IMR-90 (cell line): ENCODE data around the gene MAN1C1. TPM values are rescaled to one million over a fixed set of nuclear protein-coding genes. Genes with fewer than 3 reads are reported as not detected.

Experiments
- ATAC-seq: fragments of 200-7000 bp; cut with Tn5 transposase; 2 replicates; pipeline ENCODE4 v1.9.1; 2020; ENCODE audit warnings: low read depth, mild to moderate bottlenecking, moderate library complexity
- BruUV-seq: library from RNA; stranded (reverse); fragments of 400-500 nt; replicated peaks from 2 replicates; lab custom pipeline; 2021; lab: Mats Ljungman, UMichigan
- CTCF ChIA-PET: fragments of 300-600 bp; formaldehyde crosslinking; extraction: SDS; loops from one replicate; lab custom pipeline; 2021; ENCODE audit warnings: antibody characterized with exemption; lab: Yijun Ruan, JAX
- POLR2A ChIA-PET: fragments of 300-600 bp; sonication (Branson Sonifier 250); formaldehyde crosslinking; loops from one replicate; lab custom pipeline; 2022; ENCODE audit warnings: antibody characterized with exemption; ENCODE audit not compliant: unreplicated experiment; lab: Charles Lee
- DNase-seq: peaks from one replicate; pipeline ENCODE4 v3.0.0; 2013
- H2AFZ ChIP-seq: replicated peaks from 2 replicates; pipeline ENCODE3; 2013; ENCODE audit warnings: low read length, mild to moderate bottlenecking; ENCODE audit not compliant: poor library complexity
- H2AK5ac ChIP-seq: 2 replicates; pipeline ENCODE4 v1.6.1; 2013; ENCODE audit warnings: low read depth, low read length, inconsistent platforms
- H2AK9ac ChIP-seq: replicated peaks from 2 replicates; pipeline ENCODE3; 2013; ENCODE audit warnings: mild to moderate bottlenecking, low read depth, low read length, moderate library complexity; ENCODE audit not compliant: poor library complexity
- H2BK120ac ChIP-seq: 2 replicates; pipeline ENCODE4 v1.6.1; 2013; ENCODE audit warnings: low read depth, low read length, inconsistent platforms
- H2BK15ac ChIP-seq: 3 replicates; pipeline ENCODE4 v1.6.1; 2013; ENCODE audit warnings: low read depth, low read length, inconsistent platforms
- H2BK20ac ChIP-seq: 2 replicates; pipeline ENCODE4 v1.6.1; 2013; ENCODE audit warnings: low read depth, mild to moderate bottlenecking, inconsistent platforms, low read length, moderate library complexity
- H2BK5ac ChIP-seq: 2 replicates; pipeline ENCODE4 v1.6.1; 2013; ENCODE audit warnings: mild to moderate bottlenecking, low read depth, low read length, inconsistent platforms; ENCODE audit not compliant: poor library complexity, severe bottlenecking
- H3K14ac ChIP-seq: replicated peaks from 2 replicates; pipeline ENCODE4 v1.6.1; 2013; ENCODE audit warnings: low read depth, low read length, inconsistent platforms
- H3K18ac ChIP-seq: 2 replicates; pipeline ENCODE4 v1.6.1; 2013; ENCODE audit warnings: low read depth, low read length, control low read depth
- H3K23ac ChIP-seq: 2 replicates; pipeline ENCODE4 v1.6.1; 2013; ENCODE audit warnings: low read depth, low read length, inconsistent platforms
- H3K27ac ChIP-seq: 2 replicates; pipeline ENCODE4 v1.5.1; 2013; ENCODE audit warnings: mild to moderate bottlenecking, control low read depth, low read length; ENCODE audit not compliant: insufficient read depth
- H3K27me3 ChIP-seq: 2 replicates; pipeline ENCODE4 v1.6.1; 2013; ENCODE audit warnings: low read length; ENCODE audit not compliant: control insufficient read depth, insufficient read depth
- H3K36me3 ChIP-seq: 2 replicates; pipeline ENCODE4 v1.6.1; 2013; ENCODE audit warnings: low read length, mixed read lengths; ENCODE audit not compliant: control insufficient read depth, insufficient read depth
- H3K4ac ChIP-seq: 2 replicates; pipeline ENCODE4 v1.6.1; 2013; ENCODE audit warnings: low read depth, low read length, inconsistent platforms
- H3K4me1 ChIP-seq: 2 replicates; pipeline ENCODE4 v1.6.1; 2013; ENCODE audit warnings: low read length, mixed read lengths; ENCODE audit not compliant: control insufficient read depth, insufficient read depth
- H3K4me2 ChIP-seq: 2 replicates; pipeline ENCODE4 v1.6.1; 2013; ENCODE audit warnings: low read depth, mild to moderate bottlenecking, control low read depth, low read length, moderate library complexity
- H3K4me3 ChIP-seq: 2 replicates; pipeline ENCODE4 v1.5.1; 2013; ENCODE audit warnings: low read depth, mild to moderate bottlenecking, control low read depth, low read length, moderate library complexity; ENCODE audit not compliant: insufficient read depth
- H3K56ac ChIP-seq: 2 replicates; pipeline ENCODE4 v1.6.1; 2013; ENCODE audit warnings: low read length, inconsistent platforms; ENCODE audit not compliant: insufficient read depth; ENCODE audit errors: extremely low read depth
- H3K79me1 ChIP-seq, 2 experiments: 2 replicates each; pipeline ENCODE4 v1.6.1; 2013; ENCODE audit warnings: low read length in 2 of 2, inconsistent platforms in 1 of 2, low read depth in 1 of 2
- H3K9ac ChIP-seq: 2 replicates; pipeline ENCODE4 v1.6.1; 2013; ENCODE audit warnings: low read depth, low read length, control low read depth
- H3K9me1 ChIP-seq: 2 replicates; pipeline ENCODE4 v1.6.1; 2013; ENCODE audit warnings: low read length, inconsistent platforms; ENCODE audit not compliant: insufficient read depth
- H3K9me3 ChIP-seq: 2 replicates; pipeline ENCODE4 v1.6.1; 2013; ENCODE audit warnings: low read length; ENCODE audit not compliant: control insufficient read depth, insufficient read depth
- H4K20me1 ChIP-seq: 2 replicates; pipeline ENCODE4 v1.6.1; 2013; ENCODE audit warnings: low read length, inconsistent platforms; ENCODE audit not compliant: insufficient read depth
- H4K5ac ChIP-seq: 2 replicates; pipeline ENCODE4 v1.6.1; 2013; ENCODE audit warnings: mild to moderate bottlenecking, low read depth, low read length, control low read depth
- H4K8ac ChIP-seq, 2 experiments: 2 replicates each; pipeline ENCODE4 v1.6.1; 2013; ENCODE audit warnings: low read depth in 2 of 2, low read length in 2 of 2, control low read depth in 1 of 2, inconsistent platforms in 1 of 2
- H4K91ac ChIP-seq: 2 replicates; pipeline ENCODE4 v1.6.1; 2013; ENCODE audit warnings: low read depth, low read length, inconsistent platforms; ENCODE audit not compliant: insufficient read depth
- BHLHE40 ChIP-seq: fragments of 150-350 bp; IDR thresholded peaks from 2 replicates; pipeline ENCODE4 v1.6.1; 2016; ENCODE audit warnings: mild to moderate bottlenecking, low read depth, low read length
- CEBPB ChIP-seq: IDR thresholded peaks from 2 replicates; pipeline ENCODE4 v1.6.1; 2012; ENCODE audit warnings: low read depth, low read length, improper control_type of control experiment
- CHD1 ChIP-seq: IDR thresholded peaks from 2 replicates; pipeline ENCODE4 v1.6.1; 2012; ENCODE audit warnings: low read depth, low read length, improper control_type of control experiment
- CTCF ChIP-seq: conservative IDR thresholded peaks from 2 replicates; pipeline ENCODE4 v1.5.1; 2012; ENCODE audit warnings: mild to moderate bottlenecking, low read depth, low read length, improper control_type of control experiment
- FOS ChIP-seq: fragments of 150-350 bp; IDR thresholded peaks from 2 replicates; pipeline ENCODE4 v1.6.1; 2016; ENCODE audit warnings: low read depth, low read length
- MAFK ChIP-seq: IDR thresholded peaks from 2 replicates; pipeline ENCODE4 v1.6.1; 2012; ENCODE audit warnings: low read depth, low read length, improper control_type of control experiment
- MAZ ChIP-seq: IDR thresholded peaks from 2 replicates; pipeline ENCODE4 v1.6.1; 2012; ENCODE audit warnings: low read depth, mild to moderate bottlenecking, low read length, improper control_type of control experiment, moderate library complexity, borderline replicate concordance
- MXI1 ChIP-seq: IDR thresholded peaks from 2 replicates; pipeline ENCODE4 v1.6.1; 2012; ENCODE audit warnings: low read depth, mild to moderate bottlenecking, low read length, moderate library complexity, borderline replicate concordance
- NFE2L2 ChIP-seq: fragments of 150-350 bp; IDR thresholded peaks from 2 replicates; pipeline ENCODE4 v1.6.1; 2016; ENCODE audit warnings: low read depth, mild to moderate bottlenecking, low read length
- POLR2A ChIP-seq: IDR thresholded peaks from 2 replicates; pipeline ENCODE4 v1.6.1; 2012; ENCODE audit warnings: mild to moderate bottlenecking, low read depth, low read length
- RAD21 ChIP-seq: IDR thresholded peaks from 2 replicates; pipeline ENCODE4 v1.6.1; 2012; ENCODE audit warnings: low read length, improper control_type of control experiment
- RCOR1 ChIP-seq: IDR thresholded peaks from 2 replicates; pipeline ENCODE4 v1.6.1; 2012; ENCODE audit warnings: mild to moderate bottlenecking, low read length, improper control_type of control experiment; ENCODE audit not compliant: insufficient replicate concordance
- RFX5 ChIP-seq: IDR thresholded peaks from 2 replicates; pipeline ENCODE4 v1.8.0; 2012; ENCODE audit warnings: low read depth, mild to moderate bottlenecking, low read length, moderate library complexity
- SMC3 ChIP-seq: fragments of 150-350 bp; IDR thresholded peaks from 2 replicates; pipeline ENCODE4 v1.6.1; 2016; ENCODE audit warnings: low read depth, mild to moderate bottlenecking, antibody characterized with exemption, low read length, moderate library complexity
- WGBS, 2 experiments: methylation state at CpG; one replicate each; pipeline versions ENCODE4 v1.1.5 to v1.1.7; 2013; ENCODE audit warnings: missing lambda C conversion rate in 2 of 2; ENCODE audit not compliant: insufficient read length in 1 of 2; ENCODE audit errors: extremely low coverage in 2 of 2; 5-methylcytosine and 5-hydroxymethylcytosine counted together
- dilution Hi-C: fragments of 300-500 bp; cut with HindIII; formaldehyde crosslinking; loops from one replicate; pipeline ENCODE4 v1.14.3; 2018; ENCODE audit warnings: low sequenced_read_pairs; ENCODE audit not compliant: unreplicated experiment
- in situ Hi-C: fragments of 300-500 bp; cut with MboI; formaldehyde crosslinking; loops from 3 replicates; pipeline ENCODE4 v1.14.3; 2019; ENCODE audit warnings: low sequenced_read_pairs, inconsistent platforms, mixed read lengths
- intact Hi-C: fragments of 100-400 bp; cut with micrococcal nuclease; formaldehyde crosslinking; loops from 2 replicates; pipeline ENCODE4 v1.10.0; 2022
- polyA plus RNA-seq, 3 experiments: library from polyadenylated mRNA; depleted of rRNA; stranded (reverse); fragments of >200 nt; gene quantifications; 2 replicates each; pipeline ENCODE4 v1.2.3, GENCODE V29; 2012; ENCODE audit warnings: low replicate concordance in 1 of 3
- total RNA-seq: library from RNA; depleted of rRNA; stranded (reverse); fragments of >200 nt; gene quantifications from 2 replicates; pipeline ENCODE4 v1.2.3, GENCODE V29; 2012
- TF ChIP-seq, protein P1 (sequence below): fragments of 150-350 bp; IDR thresholded peaks from 2 replicates; pipeline ENCODE4 v1.6.1; 2016; ENCODE audit warnings: low read depth, mild to moderate bottlenecking, low read length, moderate library complexity, borderline replicate concordance
- TF ChIP-seq, protein P2 (sequence below): fragments of 150-350 bp; IDR thresholded peaks from 2 replicates; pipeline ENCODE4 v1.6.1; 2017; ENCODE audit warnings: mild to moderate bottlenecking, antibody characterized with exemption, low read length, low read depth

Gene MAN1C1
- total and polyA plus RNA-seq, 2 of the 4 experiments (the other 2 are of a cell fraction) = 3.2 to 11.3 TPM

- ChIA-PET POLR2A (no interaction called here), CTCF (interaction anchor here (1.0 kb wide), 1 partner anchor 10 kb away, joined by 3 read pairs; no protein-coding TSS in a partner anchor)
- Histone ChIP-seq H3K36me3 (peaks cover 14% of the 10 kb centered on the region; the same call in 1 of the 2 replicates), H4K20me1 (no peaks in the 10 kb centered on the region; the same call in 1 of the 2 replicates), H3K56ac (no peak overlapping the region), H3K4ac (no peak overlapping the region), H2BK20ac (no peak overlapping the region), H2BK120ac (no peak overlapping the region), H3K14ac (no peak overlapping the region), H4K5ac (no peak overlapping the region), H2AFZ (no peak overlapping the region), H3K79me1 (no peaks in the 10 kb centered on the region), H2BK15ac (no peak overlapping the region), H3K27ac (no peak overlapping the region), H3K4me3 (no peak overlapping the region), H3K23ac (no peak overlapping the region), H3K9ac (no peak overlapping the region), H4K91ac (no peak overlapping the region; the same call in 1 of the 2 replicates), H2AK5ac (no peak overlapping the region), H3K4me2 (no peak overlapping the region), H2AK9ac (no peak overlapping the region), H3K9me3 (no peaks in the 10 kb centered on the region), H4K8ac (no peak overlapping the region), H2BK5ac (no peak overlapping the region), H3K18ac (no peak overlapping the region), H3K4me1 (peaks cover 12% of the 10 kb centered on the region), H3K9me1 (peaks cover 10% of the 10 kb centered on the region), H3K27me3 (no peaks in the 10 kb centered on the region)
- dilution Hi-C loops = no loop called here
- no TSS peak for BruUV-seq
- WGBS, 2 experiments = 90% methylated on average over 2 of the region's 5 CpGs; no CpG with 5 or more reads in 1 of the 2 experiments
- intact Hi-C loops = no loop called here
- in situ Hi-C loops = no loop called here
- no peak for DNase-seq
- TF ChIP-seq, protein P1, sequence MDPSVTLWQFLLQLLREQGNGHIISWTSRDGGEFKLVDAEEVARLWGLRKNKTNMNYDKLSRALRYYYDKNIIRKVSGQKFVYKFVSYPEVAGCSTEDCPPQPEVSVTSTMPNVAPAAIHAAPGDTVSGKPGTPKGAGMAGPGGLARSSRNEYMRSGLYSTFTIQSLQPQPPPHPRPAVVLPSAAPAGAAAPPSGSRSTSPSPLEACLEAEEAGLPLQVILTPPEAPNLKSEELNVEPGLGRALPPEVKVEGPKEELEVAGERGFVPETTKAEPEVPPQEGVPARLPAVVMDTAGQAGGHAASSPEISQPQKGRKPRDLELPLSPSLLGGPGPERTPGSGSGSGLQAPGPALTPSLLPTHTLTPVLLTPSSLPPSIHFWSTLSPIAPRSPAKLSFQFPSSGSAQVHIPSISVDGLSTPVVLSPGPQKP = no peak
- TF ChIP-seq POLR2A = no peak
- no peak for TF ChIP-seq MXI1
- no peak for TF ChIP-seq SMC3
- TF ChIP-seq RCOR1 = no peak
- TF ChIP-seq FOS = no peak
- no peak for TF ChIP-seq RFX5
- no peak for TF ChIP-seq CEBPB
- TF ChIP-seq MAZ = no peak
- no peak for TF ChIP-seq BHLHE40
- no peak for TF ChIP-seq CTCF
- no peak for TF ChIP-seq MAFK
- TF ChIP-seq NFE2L2 = no peak
- no peak for TF ChIP-seq CHD1
- TF ChIP-seq RAD21 = no peak
- TF ChIP-seq, protein P2, sequence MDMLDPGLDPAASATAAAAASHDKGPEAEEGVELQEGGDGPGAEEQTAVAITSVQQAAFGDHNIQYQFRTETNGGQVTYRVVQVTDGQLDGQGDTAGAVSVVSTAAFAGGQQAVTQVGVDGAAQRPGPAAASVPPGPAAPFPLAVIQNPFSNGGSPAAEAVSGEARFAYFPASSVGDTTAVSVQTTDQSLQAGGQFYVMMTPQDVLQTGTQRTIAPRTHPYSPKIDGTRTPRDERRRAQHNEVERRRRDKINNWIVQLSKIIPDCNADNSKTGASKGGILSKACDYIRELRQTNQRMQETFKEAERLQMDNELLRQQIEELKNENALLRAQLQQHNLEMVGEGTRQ = no peak
- ATAC-seq = no peak
Measured at GRCh38 chr1:25787760-25788166, 171.2 kb downstream of the MAN1C1 start.
